Body of pancreas (tissue), 4 donors: ENCODE results near the gene MICU1. TPM values are rescaled to one million over a fixed set of nuclear protein-coding genes. Genes with fewer than 3 reads are reported as not detected.

ENCODE experiments used
- ATAC-seq: fragments of 150-250 bp; one replicate; pipeline ENCODE4 v1.9.1; 2016
- DNase-seq, 4 donors: peaks; one replicate each; pipeline ENCODE4 v3.0.0-alpha.2; 2019
- H3K27ac ChIP-seq, 4 donors: fragments of 200-600 bp; sonication (generic); 1 replicate in 3 of 4; 2 replicates in 1 of 4; pipeline versions ENCODE4 v1.5.1 to v1.6.1; 2016 to 2019; ENCODE audit warnings: mild to moderate bottlenecking in 1 of 4, mixed read lengths in 1 of 4, moderate library complexity in 1 of 4
- H3K27me3 ChIP-seq, 2 donors: fragments of 200-600 bp; sonication (generic); one replicate each; pipeline ENCODE4 v1.6.0; 2016; ENCODE audit warnings: mild to moderate bottlenecking in 1 of 2
- H3K36me3 ChIP-seq, 2 donors: fragments of 200-600 bp; sonication (generic); replicated peaks in 1 of 2; 2 replicates each; pipeline ENCODE4 v1.5.1; 2016; ENCODE audit warnings: low read depth in 2 of 2; ENCODE audit not compliant: insufficient read depth in 1 of 2
- H3K4me1 ChIP-seq: fragments of 200-600 bp; sonication (generic); one replicate; pipeline ENCODE4 v1.6.0; 2016
- H3K4me3 ChIP-seq, 2 donors: fragments of 200-600 bp; sonication (generic); 1 replicate in 1 of 2; 2 replicates in 1 of 2; pipeline ENCODE4 v1.5.1; 2016 to 2019
- H3K9me3 ChIP-seq, 3 donors: fragments of 200-600 bp; sonication (generic); 1 replicate in 2 of 3; 2 replicates in 1 of 3; pipeline ENCODE4 v1.5.1; 2016
- POLR2A ChIP-seq, 3 donors: fragments of 450-650 bp; IDR thresholded peaks; one replicate each; pipeline ENCODE4 v1.6.1; 2016; ENCODE audit warnings: antibody characterized with exemption in 3 of 3, mild to moderate bottlenecking in 2 of 3
- WGBS, 2 donors: methylation state at CpG; one replicate each; pipeline ENCODE4 v1.1.5; 2017; 5-methylcytosine and 5-hydroxymethylcytosine counted together
- intact Hi-C: fragments of 100-400 bp; cut with DNase I; formaldehyde crosslinking; loops from one replicate; pipeline ENCODE4 v1.15.1; 2023
- total RNA-seq, 2 donors: library from RNA; depleted of rRNA; stranded (reverse); fragments of >200 nt; gene quantifications; one replicate each; pipeline ENCODE4 v1.1.0, GENCODE V29; 2016
- TF ChIP-seq, protein P1 (sequence below), 7 experiments: fragments of 450-650 bp in 4 of 7; fragments of 200-600 bp in 3 of 7; sonication (generic) in 3 of 7; IDR thresholded peaks; one replicate each; pipeline ENCODE4 v1.5.1; 2016 to 2019; ENCODE audit warnings: antibody characterized with exemption in 7 of 7

The MICU1 gene
- total RNA-seq, 2 donors from 2014 or later, result 14.0 to 23.1 TPM

DNA sequence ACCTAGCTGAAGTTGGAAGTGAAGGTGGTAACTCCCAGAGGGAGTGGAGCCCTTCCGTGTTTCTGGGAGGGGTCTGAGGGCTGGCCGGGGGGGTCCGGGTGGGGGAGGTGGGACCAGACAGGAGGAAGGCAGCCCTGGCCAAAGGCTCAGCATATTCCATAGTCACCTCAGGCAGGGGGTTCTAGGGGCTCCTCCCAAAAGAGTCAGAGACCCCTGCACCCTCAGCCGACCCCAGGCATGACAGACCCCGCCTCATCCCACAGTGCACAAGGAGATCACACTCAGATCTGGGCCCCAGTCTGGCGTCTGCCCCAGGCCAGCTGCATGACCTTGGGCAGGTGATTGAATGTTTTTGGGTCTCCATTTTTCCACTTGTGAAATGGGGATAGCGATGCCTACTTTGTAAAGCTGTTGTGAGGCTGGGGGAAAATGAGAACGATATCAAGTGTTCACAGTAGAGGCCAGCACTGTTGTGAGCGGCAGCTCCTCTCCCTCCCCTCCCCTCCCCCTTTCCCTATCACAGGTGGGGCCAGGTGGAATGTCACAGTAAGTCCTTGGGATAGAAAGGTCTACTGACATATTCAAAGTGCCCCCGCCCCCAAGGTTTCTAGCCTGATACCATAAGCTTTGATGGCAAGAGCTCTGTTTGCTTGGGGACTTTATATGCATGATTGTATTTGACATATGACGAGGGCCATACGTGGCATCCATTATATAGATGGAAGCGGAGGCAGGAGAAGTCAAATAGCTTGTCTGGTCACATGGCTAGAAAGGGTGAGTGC lies 304.4 kb downstream of the MICU1 start:
- Histone ChIP-seq H3K9me3 (no peaks in the 10 kb centered on the region), H3K27ac (peak overlapping the region; percentile 84 to 90 (median 88)), H3K27me3 (no peaks in the 10 kb centered on the region), H3K4me1 (peaks cover 65% of the 10 kb centered on the region), H3K4me3 (no peak overlapping the region), H3K36me3 (no peaks in the 10 kb centered on the region)
- WGBS, 2 donors, result 50 to 58% methylated on average over 10 to 13 of the region's 13 CpGs
- TF ChIP-seq POLR2A (IDR thresholded peaks at IDR 0.05), result no peak
- TF ChIP-seq, protein P1, sequence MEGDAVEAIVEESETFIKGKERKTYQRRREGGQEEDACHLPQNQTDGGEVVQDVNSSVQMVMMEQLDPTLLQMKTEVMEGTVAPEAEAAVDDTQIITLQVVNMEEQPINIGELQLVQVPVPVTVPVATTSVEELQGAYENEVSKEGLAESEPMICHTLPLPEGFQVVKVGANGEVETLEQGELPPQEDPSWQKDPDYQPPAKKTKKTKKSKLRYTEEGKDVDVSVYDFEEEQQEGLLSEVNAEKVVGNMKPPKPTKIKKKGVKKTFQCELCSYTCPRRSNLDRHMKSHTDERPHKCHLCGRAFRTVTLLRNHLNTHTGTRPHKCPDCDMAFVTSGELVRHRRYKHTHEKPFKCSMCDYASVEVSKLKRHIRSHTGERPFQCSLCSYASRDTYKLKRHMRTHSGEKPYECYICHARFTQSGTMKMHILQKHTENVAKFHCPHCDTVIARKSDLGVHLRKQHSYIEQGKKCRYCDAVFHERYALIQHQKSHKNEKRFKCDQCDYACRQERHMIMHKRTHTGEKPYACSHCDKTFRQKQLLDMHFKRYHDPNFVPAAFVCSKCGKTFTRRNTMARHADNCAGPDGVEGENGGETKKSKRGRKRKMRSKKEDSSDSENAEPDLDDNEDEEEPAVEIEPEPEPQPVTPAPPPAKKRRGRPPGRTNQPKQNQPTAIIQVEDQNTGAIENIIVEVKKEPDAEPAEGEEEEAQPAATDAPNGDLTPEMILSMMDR (IDR thresholded peaks at IDR 0.05), result no peak
- DNase-seq, result peak; percentile 52 to 70 (median 65)
- ATAC-seq, result no peak
- intact Hi-C loops, result no loop called here

DNA sequence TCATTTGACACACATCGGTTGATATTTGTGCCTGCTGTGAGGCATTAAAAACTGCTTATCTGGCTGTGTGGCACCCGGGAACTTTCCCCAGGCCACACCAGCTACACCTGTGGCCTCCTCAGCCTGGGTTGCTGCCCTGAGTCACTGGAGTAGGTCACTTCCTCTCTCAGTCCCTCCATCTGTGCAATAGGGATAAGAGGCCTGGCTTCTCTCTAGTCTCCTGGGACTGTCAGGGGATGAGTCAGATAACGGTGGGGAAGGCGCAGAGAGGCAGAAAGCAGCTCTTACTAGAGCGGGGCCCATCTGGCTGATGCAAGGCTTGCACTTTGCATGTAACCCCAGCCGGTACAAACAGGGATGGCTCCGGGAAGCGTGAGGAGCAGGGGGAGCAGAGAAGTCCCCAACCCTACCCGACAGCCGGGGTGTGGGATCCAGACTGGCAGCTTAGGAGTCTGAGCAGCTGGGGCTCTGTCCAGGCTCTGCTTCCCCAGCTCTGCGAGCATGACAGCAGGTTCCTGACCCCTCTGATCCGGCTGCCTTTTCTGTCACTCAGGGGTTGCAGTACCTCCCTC lies 305.1 kb downstream of the MICU1 start:
- TF ChIP-seq POLR2A (IDR thresholded peaks at IDR 0.05), result peak in 2 of 3 donors; percentile 35 to 37
- TF ChIP-seq, protein P1 (IDR thresholded peaks at IDR 0.05), result no peak
- no peak overlapping the region for H3K4me3 ChIP-seq
- H3K36me3 ChIP-seq, result no peaks in the 10 kb centered on the region
- H3K27me3 ChIP-seq, result no peaks in the 10 kb centered on the region
- intact Hi-C loops, result no loop called here
- DNase-seq, result peak; percentile 65 to 85 (median 80)
- H3K4me1 ChIP-seq, result peaks cover 70% of the 10 kb centered on the region
- 41 to 45% methylated on average over 5 to 11 of the region's 12 CpGs for WGBS, 2 donors
- H3K9me3 ChIP-seq, result no peaks in the 10 kb centered on the region
- ATAC-seq, result peak; percentile 51
- peak overlapping the region; percentile 84 to 90 (median 88) for H3K27ac ChIP-seq

DNA sequence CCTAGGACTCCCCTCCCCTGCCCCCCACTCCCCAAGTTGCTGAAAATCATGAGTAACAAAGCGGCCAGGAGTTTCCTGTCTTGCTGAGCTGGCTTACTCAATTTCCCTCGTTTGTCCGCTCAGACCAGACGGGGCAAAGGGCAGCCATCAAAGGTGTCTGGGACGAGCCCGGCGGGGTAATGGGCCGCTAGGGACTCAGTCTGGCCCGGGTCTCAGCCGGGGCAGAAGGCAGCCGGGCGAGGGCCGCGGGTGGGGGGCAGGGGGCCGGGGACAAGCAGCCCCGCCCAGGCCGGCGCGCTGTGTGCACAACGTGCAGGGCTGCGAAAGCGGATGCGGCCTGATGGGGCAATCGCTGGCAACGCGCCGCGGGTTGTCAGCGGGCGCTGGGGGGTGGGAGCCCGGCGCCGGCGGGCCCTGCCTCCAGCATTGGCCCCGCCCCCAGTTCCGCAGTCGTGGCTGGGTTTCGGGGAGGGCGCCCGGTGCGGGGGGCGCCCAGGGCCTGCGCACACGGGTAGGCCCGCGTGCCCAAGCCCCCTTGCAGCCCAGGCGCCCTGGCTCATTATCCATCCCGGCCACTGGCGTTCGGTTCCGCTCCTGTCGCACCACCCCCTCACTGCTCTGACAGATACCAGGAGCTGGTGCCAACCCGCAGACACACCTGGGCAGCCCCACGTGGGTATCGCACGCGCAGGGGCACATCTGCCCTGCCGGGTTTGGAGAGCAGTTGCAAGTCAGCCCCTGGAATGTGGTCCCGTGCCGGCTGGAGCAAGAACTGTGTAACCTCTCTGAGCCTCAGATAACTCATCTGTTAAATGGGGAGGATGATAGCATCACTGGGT lies 306.2 kb downstream of the MICU1 start:
- Histone ChIP-seq H3K36me3 (no peaks in the 10 kb centered on the region), H3K9me3 (no peaks in the 10 kb centered on the region), H3K4me3 (no peak overlapping the region), H3K27ac (peak overlapping the region; percentile 84 to 90 (median 88)), H3K27me3 (no peaks in the 10 kb centered on the region), H3K4me1 (peaks cover 70% of the 10 kb centered on the region)
- ATAC-seq, result peak; percentile 77
- TF ChIP-seq, protein P1 (IDR thresholded peaks at IDR 0.05), result peak in 2 of 7 experiments; percentile 6 to 14
- peak in 2 of 3 donors; percentile 35 to 49 for TF ChIP-seq POLR2A (IDR thresholded peaks at IDR 0.05)
- peak; percentile 87 to 94 (median 92) for DNase-seq
- WGBS, 2 donors, result 4 to 16% methylated on average over 7 to 39 of the region's 60 CpGs
- intact Hi-C loops, result no loop called here

DNA sequence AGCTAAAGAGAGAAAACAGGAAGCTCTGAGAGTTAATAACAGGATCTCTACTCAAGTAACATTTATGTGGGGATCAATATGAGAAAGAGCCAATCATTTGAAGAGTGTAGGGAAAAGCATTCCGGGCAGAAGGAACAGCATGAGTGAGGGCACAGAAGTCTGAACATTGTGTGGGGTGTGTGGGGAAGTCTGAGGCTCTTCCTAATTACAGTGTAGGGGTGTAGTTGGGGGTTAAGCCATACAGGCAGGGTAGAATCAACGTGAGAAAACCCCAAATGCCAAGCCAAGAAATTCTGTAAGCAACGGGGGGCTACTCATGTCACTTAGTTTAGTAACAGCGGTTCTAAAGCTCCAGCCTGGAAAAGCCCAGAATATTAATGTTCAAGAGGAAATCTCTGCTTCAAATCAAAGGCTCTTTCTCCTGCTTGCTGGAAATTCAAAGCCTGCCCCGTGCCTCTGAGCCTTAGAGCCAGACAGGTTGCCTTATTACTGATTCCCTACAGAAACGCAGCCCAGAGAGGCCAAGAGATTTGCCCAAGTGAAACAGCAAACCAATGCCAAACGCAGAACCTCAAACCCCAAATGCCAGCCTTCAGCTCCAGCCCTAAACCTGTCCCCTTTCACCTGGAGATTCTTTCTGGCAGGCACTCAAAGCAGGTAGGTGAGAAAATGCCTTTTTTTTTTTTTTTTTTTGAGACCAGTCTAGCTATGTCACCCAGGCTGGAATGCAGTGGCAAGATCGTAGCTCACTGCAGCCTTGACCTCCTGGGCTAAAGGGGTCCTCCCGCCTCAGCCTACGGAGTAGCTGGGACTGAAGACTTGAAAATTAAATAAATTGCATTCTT lies 307.2 kb downstream of the MICU1 start:
- Histone ChIP-seq H3K4me1 (peaks cover 73% of the 10 kb centered on the region), H3K4me3 (no peak overlapping the region), H3K27ac (peak overlapping the region; percentile 84 to 90 (median 88)), H3K27me3 (no peaks in the 10 kb centered on the region), H3K9me3 (no peaks in the 10 kb centered on the region), H3K36me3 (no peaks in the 10 kb centered on the region)
- intact Hi-C loops, result no loop called here
- ATAC-seq (no peak), DNase-seq (no peak)
- 63 to 67% methylated on average over 10 of the region's 10 CpGs for WGBS, 2 donors
- TF ChIP-seq, protein P1 (IDR thresholded peaks at IDR 0.05), result no peak
- TF ChIP-seq POLR2A (IDR thresholded peaks at IDR 0.05), result no peak
